H54 (cell line): Measurements from ENCODE around the gene FLRT2.

Experiments
- DNase-seq: peaks from one replicate; pipeline ENCODE4 v3.0.0; 2011; ENCODE audit warnings: low spot score, mixed read lengths; ENCODE audit not compliant: insufficient read length
- FAIRE-seq: peaks from 3 replicates; lab custom pipeline; 2011; peaks lifted over from hg19 to GRCh38; lab: Jason Lieb, UNC
- POLR2A ChIP-seq: IDR thresholded peaks from 2 replicates; pipeline ENCODE4 v1.6.1; 2011; ENCODE audit warnings: low read depth, mild to moderate bottlenecking, low read length

Gene FLRT2

GRCh38 chr14:85519661-85520305, 10.2 kb upstream of the FLRT2 start:
- DNase-seq, result no peak
- TF ChIP-seq POLR2A, result no peak
- FAIRE-seq, result no peak

DNA sequence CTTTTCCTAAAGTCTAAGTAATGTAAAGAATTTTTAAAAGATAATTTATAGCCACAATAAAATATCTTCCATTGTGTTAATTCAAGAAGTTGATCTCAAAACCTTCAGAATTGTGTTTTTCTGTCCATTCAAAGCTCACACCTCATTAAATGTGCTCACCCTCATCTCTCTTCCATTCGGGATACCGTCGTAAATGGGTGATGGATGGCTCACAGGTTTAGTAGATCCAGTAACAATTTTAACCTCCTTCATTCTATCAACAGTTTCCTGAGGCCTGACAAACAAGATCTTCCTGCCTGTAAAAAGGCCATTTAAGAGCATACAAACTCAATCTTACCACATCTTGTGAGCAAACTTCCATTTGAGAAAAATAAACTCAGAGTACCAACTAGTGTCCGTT, 9.4 kb upstream of the FLRT2 start:
- DNase-seq, result no peak
- FAIRE-seq, result no peak
- no peak for TF ChIP-seq POLR2A

DNA sequence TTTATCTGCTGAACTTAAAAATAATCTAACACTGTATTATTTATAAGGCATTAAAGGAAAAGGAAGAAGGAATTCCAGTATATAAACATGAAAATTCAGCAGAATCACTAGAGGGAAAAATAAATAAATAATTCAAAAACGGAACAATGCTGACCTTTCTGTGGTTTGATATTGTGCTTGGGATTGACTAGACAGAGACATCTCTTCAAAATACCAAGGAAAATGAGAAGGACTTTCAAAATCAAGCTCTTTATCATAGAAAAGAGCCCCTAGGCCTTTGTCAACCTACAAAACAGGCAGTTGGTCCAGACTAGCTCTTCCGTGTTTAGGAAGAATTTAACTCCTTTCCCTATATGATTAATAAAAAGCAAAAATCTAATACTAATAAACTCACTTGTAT, 6.3 kb upstream of the FLRT2 start:
- DNase-seq, result no peak
- no peak for TF ChIP-seq POLR2A
- no peak for FAIRE-seq

GRCh38 chr14:85527006-85527405, 2.9 kb upstream of the FLRT2 start:
- peak; percentile 33 for FAIRE-seq
- no peak for DNase-seq
- no peak for TF ChIP-seq POLR2A

DNA sequence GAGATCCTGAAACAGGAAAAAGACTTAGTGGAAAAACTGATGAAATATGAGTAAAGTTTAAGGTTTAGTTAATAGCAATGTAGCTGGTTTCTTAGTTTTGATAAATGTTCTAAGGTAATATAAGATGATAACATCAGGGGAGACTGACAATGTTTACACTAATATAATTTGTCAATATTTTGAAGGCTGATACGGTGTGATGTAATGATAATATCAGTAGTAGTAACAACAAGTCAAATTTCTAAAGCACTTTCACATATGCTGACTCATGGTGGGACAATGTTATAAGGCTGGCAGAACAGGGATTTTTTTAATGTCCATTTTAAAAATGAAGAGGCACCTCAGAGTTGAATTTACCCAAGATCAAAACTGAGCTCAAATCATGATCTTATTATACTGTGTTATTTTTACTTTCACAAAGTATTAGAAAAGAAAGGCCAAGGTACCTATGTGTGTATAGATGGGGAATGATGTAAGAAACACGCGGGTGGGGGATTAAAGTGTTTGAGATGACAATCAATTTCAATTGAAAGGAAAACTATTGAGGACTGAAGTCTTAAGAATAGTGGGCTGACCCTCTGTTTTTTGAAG, 2.4 kb upstream of the FLRT2 start:
- DNase-seq (no peak), FAIRE-seq (no peak)
- TF ChIP-seq POLR2A, result no peak

DNA sequence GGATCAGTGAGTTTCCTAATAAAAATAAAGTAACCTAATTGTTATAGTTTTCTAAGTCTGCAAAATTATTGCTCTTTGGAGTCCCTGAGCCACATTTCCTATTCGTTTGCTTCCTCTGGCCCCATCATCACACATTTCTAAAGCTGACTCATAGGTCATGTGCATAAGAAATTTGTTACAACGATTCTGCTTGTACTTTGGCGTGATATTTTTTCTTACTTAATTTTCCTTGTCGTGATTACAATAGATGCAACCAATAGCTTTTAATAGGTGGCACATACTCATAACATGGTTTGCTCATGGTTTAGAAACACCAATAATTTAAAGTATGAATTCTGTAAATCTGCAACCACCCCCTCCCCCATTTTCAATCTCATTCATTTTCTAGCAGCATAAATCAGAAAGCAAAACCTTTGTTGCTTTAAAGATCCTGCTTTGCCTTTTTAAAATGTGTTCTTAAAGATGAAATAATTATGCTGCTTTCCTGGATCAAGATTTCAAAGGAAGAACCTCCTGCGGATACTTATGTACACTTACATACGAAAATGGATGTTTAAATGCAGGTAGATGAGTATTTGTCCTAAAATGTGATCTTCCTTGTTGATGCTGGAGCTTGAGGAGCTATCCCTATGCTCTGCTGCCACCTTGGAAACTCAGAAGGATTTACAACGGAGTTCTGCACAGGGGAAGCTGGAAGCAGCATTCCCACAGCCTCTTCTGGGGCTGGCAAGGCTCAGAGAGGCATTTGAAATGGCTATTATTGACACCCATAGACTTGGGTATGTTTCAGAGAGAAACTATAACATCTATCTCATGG, 1.7 kb upstream of the FLRT2 start:
- TF ChIP-seq POLR2A, result no peak

GRCh38 chr14:85528897-85529631, 880 bp upstream of the FLRT2 start:
- TF ChIP-seq POLR2A, result no peak
- no peak for DNase-seq
- no peak for FAIRE-seq

More for the DNA sequence above, 1.7 kb upstream of the FLRT2 start:
- peak; percentile 67 for FAIRE-seq
- no peak for DNase-seq

GRCh38 chr14:85530626-85531025, 682 bp downstream of the FLRT2 start:
- no peak for DNase-seq
- no peak for TF ChIP-seq POLR2A
- no peak for FAIRE-seq

- no peak for TF ChIP-seq POLR2A
- no peak for DNase-seq
- FAIRE-seq, result no peak
Measured at GRCh38 chr14:85531141-85531586, 1.2 kb downstream of the FLRT2 start.

DNA sequence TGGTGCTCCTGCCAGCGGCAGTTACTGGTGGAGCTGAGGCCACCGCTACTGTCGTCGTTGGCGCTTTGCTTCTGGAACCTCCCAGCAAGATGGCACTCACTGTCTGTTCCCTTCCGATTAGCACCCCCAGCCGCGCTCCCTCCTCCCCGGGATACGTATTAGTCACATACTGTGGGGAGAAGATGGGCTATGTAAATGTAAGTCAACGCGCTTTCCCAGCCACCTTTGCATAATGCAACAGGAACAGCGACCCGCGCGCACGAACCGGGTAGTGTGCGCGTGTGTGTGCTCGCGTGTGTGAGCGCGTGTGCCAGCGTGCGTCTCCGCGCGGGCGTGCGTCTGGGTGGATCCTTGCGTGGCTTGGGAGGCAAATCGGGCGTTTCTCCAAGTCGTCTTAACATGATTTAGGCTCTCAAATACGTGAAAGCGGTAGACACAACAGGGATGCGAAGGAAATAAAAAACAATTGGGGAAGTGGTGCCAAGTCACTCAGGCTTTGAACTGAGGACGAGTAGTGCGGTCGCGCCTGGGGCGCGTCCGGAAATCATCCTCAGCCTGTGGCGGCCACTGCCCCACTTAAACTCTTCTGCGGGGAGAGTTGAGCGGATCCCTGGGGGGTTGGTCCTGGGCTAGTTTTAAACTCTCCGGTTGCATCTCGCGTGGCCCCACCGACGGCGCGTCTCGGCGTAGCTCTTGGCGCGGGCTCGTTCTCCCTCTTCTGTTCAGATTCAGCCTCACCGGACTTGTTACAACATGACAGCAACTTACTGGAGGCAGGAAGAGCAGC, 1.8 kb downstream of the FLRT2 start:
- FAIRE-seq (no peak), DNase-seq (no peak)
- no peak for TF ChIP-seq POLR2A

GRCh38 chr14:85532374-85533022, 2.6 kb downstream of the FLRT2 start:
- DNase-seq, result no peak
- TF ChIP-seq POLR2A, result no peak

DNA sequence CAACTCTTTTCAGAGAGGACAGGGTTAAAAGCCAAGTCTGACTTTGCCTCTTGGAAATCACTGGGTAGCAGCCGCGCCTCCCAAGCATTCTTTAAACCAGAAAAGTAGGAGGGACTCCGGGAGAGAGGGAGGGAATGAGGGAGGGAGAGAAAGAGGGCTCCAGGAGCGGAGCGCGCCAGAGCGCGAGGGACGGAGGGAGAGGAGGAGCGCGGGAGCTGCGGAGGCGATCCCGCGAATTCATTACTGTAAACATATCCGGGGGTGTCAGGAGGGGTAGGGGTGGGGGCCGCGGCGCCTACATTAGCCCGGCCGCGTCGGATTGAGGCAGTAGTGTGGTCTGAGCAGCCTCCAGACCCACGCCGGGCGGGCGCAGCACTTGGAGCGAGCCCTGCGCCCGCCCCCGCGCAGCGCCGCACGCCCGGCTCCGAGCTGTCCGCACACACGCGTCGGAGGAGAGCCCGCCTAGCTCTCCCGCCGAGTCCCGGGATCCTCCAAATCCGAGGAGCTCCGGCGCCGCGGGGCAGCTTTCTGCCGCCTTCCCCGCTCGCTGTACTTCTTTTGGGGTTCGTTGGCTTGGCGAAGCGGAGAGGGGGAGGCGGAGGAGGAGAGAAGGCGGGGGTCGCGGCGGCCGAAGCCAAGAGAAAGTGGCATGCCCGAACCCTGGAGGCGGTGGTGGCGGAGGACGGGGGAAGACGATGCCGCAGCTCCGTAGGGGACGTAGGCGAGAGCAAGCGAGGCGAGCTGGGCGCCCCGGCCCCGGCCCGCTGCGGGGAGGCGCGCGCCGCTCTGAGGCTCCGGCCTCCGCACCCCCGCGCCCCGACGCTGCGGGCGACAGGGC, 3.3 kb downstream of the FLRT2 start:
- TF ChIP-seq POLR2A, result 0 out of 2 replicates have a peak, but pooled peaks have one; percentile 5
- DNase-seq (no peak), FAIRE-seq (no peak)

More at GRCh38 chr14:85532374-85533022, 2.6 kb downstream of the FLRT2 start:
- FAIRE-seq, result no peak
